Effector CD8-positive, alpha-beta T cell (primary cell): ENCODE data around the gene AGPAT3.

Experiments
- DNase-seq: peaks from one replicate; lab custom pipeline; 2025; lab: John Stamatoyannopoulos, UW

Gene AGPAT3

DNA sequence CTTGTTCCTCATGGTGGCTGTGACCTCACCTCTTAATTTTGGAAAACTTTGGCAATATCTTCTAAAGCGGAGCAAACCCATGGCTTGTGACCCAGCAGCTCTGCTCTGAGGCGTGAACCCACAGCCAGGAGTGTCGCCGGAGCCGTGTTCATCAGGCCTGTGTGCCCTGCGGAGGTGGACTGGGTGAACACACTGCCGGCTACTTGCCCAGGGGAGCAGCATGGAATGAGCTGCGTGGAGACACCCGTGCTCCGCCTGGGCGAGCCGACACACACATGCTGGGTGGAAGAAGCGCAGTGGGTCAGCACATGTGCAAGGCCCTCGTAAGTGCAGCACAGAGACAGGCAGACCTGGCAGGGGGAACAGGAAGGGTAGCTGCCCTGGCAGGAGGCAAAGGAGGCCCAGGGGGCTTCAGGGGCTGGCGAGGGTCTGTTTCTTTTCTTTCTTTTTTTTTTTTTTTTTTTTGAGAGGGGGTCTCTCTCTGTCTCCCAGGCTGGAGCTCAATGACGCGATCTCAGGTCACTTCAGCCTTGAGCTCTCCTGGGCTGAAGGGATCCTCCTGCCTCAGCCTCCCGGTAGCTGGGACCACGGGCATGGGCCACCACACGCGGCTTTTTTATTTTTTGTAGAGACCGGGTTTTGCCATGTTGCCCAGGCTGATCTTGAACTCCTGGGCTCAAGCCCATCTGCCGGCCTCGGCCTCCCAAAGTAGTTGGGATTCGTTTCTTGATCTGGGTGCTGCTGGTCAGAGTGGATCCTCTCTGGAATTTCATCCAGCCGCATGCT, 41.8 kb downstream of the AGPAT3 start:
- DNase-seq, result no peak

DNA sequence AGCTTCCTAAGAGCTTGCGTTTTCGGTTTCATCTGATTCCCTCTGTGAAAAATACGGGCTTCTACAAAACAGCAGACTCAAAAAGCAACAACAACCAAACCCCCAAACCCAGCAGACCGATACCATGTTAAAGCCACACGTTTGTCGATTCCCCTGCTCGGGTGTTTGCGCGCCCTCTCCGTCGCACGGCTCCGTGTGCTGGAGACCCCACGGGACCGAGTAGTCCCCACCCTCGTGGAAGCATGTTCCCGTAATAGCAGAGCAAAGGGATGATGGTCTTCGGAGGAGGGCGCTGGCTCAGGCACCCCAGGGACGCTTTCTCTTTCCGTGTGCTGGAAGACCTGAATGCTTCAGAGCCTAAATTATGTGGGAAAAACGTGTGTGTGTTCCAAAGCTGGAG, 42.7 kb downstream of the AGPAT3 start:
- no peak for DNase-seq

DNA sequence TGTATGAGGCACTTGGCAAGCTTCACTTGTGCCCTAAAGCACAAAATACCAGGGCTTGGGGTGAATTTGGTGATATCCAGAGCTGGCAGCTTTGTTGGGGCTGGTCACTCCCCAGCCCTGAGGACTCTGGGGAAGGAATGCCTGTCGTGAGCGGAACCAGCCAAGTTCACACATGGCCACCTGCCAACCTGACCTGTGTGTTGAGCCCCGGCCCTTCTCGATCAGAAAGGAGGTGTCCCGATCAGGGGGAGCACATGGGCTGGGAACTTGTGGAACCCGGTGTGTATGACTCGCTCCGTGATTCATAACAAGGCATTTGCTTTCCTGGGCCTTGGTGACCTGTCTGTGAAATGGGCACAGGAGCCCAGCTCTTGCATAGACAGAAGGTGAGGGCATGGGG, 43.1 kb downstream of the AGPAT3 start:
- DNase-seq, result no peak

DNA sequence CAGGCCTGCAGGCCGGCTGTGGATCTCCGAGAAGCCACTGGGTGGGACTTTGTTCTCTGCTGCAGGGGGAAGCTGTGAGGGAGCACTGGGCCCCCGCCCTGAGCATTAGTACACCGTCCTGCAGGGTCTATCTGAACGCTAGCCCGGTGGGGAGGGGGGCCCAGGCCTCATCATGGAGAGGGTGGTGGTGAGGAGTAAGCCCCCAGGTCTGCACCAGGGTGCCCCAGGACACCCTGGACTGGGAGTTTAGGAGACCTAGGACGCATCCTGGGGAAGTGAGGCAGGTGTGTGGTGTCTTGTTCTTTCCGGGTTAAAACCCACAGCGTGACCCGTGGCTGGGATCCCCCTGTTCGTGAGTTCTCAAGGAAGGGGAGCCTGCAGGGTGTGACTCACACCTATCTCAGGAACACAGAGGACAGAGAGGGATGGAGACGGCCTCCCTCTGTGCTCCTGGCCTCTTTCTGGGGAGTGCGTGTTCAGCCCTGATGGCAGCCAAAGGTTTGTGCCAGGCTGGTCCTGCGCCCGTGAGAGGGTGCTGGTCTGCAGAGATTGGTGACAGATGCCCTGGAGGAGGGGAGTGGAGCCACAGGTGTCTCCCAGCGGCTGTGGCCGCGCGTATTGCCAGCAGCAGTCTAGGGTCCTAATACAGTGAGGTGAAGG, 44.8 kb downstream of the AGPAT3 start:
- no peak for DNase-seq

DNA sequence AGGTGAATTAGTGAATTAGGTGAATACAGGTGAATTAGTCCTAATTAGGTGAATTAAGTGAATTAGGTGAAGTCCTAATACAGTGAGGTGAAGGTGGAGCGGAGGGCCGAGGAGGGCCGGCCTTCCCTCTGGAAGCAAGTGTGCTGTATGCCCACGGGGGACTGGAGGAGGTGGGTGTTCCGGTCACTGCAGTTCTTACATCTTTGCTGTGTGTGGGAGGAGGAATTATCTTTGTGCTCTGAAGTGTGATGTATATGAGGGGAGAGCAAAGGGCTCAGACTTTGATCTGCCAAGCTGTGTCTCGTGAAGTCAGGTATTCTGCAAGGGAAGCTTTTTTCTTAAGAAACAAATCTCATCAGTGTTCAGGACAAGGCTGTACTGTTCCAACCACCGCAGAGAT, 45.4 kb downstream of the AGPAT3 start:
- DNase-seq, result no peak

DNA sequence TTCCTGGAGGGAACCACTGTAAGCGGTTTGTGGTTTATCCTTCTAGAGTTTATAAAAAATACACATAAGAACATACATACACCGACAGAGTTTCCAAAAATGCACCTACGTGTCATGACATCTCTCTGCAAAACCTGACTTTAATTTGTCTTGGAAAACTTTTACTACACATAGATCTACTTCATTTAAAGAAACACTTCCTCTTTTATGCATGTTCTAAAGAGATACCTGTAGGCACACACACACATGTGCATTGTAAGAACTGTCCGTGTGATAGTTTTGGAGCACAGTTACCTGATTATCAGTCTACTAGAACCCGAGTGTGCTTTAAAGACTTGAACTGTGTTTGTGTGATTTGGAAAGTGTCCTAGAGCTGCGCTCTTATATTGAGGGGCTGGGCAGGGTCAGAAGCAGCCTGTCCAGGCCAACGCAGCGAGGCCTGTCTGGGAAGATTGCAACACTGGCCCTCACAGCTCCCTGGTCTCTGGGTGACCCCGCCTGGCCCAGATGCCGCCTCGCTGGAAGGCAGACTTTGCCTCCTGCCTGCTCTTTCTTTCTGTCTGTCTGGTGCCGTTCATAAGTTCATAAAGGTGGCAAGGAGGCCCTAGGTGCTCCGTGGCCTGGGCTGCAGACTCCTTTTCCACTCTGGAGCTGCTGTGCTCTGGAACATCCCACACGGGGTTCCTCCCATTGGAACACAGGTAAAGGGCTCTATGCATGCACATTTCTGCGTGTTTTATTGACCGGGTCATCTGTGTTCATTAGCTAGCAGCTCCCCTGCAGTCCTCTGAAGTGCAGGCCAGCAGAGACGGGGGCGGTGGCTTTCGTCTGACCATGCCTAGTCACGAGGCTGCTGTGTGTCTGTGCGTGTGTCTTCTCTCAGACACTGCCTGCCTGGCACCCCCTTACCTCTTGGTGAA, 46.3 kb downstream of the AGPAT3 start:
- DNase-seq, result no peak

DNA sequence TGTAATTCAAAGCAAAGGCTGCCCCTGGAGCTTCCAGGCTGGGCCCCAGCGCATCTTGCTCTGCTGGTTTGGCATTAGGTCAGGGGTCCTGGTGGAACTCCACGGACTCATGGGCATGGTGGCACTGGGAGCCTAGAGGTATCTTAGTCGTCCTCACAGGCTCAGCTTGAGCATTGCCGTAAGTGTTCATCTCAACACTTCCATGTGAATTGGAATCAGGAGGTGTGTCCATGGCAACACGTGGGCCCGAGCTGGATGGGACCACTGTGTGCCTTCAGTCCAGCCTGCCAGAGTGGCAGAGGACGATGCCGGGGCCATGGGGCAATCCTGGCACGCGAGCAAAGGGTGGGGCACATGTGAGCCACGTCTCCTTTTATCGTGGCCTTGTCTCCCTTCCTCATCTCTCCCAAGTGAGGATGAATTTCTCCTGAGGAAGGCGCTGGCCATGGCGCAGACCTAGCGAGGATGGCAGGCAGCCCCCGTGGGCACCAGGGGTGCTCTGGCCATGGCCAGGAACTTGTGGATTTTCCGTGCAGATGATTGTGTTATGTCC, 47.0 kb downstream of the AGPAT3 start:
- DNase-seq, result no peak

DNA sequence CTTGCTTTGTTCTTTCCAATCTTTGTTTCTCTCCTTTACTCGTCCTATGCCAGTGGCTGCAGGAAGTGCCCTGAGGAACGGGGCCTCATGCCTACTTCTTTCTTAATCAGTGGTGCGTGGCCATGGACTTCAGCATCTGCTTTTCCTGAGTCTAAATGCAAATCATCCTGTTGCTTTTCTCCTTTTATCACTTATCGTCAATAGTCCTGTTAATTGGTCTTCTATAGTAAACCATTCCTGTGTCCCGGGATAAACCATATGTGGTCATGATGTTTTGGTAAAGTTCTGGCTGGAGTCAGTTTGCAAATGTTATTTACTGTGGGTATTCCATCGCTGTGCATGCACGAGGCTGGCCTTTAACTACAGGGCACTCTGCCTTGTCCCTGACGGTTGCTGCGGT, 47.5 kb downstream of the AGPAT3 start:
- no peak for DNase-seq

DNA sequence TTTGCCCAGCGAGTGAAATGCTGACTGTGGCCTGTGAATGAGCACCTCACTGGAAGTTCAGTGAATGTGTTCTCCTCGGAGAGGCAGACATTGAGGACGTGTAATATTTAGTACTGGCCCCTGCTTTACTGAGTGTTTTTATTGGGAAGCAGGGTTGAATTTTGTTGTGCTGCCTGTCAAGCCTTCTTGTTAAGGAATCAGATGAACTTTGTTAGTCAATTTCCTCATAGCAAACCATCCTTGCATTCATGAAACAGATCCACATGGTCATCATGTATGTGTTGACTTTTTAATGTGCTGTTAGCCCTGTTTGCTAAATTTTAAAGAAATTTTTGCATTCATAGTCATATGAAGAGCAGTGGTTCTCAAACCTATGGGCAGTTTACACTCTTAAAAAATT, 47.9 kb downstream of the AGPAT3 start:
- DNase-seq, result no peak

DNA sequence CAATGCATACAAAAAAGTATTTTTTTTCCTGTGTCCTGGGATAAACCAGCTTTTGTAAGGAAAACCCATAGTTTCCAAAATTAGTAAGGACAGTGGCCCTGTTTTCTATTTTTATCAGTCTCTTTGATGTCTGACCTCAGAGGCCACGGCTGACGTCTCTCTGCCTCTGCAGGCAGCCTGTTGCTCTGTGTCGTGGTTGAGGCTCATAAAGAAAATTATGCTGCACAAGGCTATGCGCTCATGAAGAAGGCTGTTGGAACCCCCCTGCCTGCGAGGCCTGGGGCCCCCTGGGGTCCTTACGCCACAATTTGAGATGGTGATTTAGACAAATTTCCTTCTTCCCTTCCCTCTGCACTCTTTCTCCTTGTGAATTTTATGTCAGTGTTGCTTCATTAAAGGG, 48.9 kb downstream of the AGPAT3 start:
- DNase-seq, result no peak

DNA sequence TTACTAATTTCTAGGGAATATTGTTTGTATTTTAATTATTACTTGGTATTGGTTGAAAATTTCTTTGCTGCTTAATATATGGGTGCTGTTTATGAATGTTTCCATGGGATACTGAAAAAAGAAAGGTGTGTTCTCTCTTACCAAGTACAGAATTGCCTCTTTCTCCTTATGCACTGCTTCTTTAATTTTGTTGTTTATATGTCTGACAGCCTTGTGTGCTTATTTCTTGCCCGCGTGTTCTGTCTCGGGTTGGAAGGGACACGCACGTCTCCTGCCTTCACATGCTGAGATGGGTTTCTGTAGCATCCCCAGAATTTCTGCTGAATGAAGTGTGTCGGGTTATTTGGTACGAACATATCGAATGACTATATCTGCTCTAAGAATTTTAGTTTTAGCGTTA, 51.1 kb downstream of the AGPAT3 start:
- DNase-seq, result no peak

DNA sequence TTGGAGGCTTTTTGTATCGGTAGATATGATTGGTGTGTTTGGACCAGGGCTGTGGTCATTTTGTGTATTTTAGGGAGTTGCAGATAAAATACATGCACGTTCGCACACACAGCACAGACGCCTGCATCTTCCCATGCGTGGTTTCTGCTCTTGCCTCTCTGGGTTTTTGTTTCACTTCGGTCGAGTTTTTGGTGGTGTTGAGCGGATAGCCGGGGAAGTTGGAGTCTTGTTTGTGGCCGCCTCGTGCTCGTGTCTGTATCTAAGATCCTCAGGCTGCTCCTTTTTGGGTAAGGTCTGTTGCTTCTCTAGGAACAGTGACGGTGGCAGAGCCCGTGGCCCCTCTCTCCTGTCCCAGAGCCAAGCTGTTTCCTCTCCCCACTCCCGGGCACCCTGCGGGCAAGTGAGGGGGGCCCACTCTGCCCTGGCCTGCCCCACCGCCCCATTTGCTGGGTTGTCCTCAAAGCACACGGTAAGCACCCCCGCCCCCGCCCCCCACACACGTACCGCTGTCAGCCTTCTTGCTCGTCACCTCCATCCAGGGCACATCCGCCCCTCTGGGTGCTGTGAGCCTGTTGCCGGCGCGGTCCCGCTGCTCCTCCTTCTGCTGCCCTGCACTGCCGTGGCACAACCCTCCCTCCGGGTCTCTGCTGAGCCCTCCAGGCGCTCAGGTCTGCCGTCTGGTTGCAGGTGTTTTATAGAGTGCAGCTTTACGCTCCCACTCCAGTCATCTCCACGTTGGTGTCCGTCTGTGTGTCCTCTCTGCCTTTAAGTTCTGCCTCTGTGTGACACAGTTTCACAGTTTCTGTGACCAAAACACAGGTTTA, 51.9 kb downstream of the AGPAT3 start:
- peak; percentile 39 for DNase-seq

DNA sequence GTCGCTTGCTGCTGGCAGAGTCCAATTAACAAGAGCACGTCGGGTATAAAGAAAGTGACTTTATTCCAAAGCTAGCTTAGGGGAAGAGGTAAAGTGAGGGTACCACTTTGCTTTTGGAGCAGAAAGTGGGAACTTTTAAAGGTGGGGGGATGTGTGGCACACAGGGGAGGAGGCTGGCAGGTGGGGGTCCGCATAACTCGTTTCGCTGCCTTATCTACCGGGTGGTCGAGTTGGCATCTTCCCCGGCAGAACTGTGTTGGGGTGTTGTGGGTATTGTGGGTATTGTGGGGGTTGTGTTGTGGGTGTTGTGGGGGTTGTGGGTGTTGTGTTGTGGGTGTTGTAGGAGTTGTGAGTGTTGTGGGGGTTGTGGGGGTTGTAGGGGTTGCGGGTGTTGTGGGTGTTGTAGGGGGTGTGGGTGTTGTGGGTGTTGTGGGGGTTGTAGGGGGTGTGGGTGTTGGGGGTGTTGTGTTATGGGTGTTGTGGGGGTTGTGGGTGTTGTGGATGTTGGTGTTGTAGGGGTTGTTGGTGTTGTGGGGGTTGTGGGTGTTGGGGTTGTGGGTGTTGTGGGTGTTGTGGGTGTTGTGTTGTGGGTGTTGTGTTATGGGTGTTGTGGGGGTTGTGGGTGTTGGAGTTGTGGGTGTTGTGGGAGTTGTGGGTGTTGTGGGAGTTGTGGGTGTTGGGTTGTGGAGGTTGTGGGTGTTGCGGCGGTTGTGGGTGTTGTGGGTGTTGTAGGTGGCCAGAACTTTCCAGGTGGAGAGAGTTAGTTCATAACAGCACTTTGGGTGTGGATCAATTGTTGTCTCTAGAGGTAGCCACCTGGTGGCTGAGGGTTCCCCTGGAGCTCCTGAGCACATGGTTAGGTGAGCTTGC, 52.7 kb downstream of the AGPAT3 start:
- no peak for DNase-seq

DNA sequence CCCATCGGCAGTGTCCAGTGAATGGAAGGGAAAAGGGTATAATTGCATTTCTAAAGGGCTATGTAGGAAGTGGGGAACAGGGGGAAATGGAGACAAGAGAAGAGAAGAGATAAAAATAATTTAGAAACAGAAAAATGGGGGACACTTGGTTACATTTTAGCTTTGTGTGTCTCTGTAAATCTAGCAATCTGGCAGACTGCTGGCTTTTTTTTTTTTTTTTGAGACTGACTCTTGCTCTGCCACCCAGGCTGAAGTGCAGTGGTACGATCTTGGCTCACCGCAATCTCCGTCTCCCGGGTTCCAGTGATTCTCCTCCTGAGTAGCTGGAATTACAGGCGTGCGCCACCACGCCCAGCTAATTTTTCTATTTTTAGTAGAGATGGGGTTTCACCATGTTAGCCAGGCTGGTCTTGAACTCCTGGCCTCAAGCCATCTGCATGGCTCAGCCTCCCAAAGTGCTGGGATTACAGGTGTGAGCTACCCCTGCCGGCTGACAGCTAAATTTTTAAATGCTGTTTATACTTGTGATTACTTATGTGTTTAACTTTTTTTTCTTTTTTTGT, 53.4 kb downstream of the AGPAT3 start:
- DNase-seq, result no peak

DNA sequence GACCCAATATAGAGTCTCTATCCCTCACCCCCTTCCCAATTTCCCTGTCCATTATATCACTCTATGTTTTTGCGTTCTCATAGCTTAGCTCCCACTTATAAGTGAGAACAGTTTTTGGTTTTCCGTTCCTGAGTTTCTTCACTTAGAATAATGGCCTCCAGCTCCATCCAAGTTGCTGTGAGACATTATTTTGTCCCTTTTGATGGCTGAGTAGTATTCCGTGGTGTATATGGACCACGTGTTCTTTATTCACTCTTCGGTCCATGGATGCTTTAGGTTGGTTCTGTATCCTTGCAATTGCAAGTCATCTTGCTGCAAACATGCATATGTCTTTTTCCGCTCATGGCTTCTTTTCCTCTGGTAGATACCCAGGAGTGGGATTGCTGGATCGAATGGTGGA, 54.3 kb downstream of the AGPAT3 start:
- no peak for DNase-seq

DNA sequence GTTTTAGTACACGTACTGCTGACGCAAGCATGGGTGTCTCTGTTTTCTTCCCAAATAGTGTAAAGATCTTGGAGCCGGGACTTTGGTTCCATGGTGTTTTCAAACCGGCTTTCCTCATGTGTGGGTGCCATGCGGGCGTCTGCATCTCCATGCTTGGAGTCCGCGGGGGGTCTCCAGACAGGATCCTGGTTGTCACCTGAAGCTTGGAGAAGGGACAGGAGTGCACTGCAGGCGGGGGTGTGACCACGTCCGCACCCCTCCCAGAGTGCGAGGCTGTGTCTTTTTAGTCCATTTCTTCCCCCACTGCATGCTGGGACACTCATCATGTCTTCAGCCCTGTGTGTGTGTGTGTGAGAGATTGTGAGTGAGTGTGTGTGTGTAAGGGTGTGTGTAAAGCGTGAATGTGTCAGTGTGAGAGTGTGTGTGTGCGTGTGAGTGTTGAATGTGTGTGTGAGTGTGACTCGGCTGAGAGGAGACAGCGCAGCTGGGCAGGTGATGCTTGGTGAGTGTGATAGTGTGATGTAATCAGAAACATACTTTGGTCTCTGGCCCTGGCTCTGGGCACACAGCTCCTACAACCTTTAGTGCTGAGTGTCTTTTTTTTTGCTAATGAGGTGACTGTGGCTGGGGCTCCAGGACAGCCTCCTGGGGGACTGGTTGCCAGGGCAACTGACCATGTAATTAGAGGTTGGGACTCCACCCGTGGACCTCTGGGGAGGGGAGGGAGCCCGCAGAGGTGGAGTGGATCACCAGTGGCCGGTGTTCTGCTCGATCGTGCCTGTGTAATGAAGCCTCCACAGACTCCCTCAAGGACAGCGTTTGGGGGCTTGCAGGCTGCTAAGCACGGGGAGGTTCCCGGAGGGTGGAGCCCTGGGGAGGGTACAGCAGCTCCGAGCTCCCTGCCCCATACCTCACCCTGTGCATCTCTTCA, 55.1 kb downstream of the AGPAT3 start:
- DNase-seq, result no peak

DNA sequence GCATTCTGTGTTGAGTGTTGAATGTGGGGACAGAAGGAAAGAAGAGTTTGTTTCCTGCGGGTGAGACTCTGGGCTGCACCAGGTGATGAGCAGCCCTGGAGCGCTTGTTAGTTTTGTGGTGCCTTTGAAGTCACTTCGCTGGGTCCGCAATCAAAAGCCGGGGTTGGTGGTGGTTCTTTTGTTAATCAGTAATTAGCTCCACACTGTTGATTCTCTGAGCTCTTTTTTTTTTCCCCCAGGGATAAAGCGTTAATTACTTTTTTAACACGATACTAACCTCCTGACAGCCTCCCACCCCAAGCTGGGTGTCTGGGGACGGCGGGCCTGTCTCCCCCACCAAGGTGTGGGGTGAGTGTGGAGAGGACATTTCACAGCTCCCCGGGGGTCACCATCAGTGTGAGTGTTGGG, 56.6 kb downstream of the AGPAT3 start:
- DNase-seq, result peak; percentile 19

DNA sequence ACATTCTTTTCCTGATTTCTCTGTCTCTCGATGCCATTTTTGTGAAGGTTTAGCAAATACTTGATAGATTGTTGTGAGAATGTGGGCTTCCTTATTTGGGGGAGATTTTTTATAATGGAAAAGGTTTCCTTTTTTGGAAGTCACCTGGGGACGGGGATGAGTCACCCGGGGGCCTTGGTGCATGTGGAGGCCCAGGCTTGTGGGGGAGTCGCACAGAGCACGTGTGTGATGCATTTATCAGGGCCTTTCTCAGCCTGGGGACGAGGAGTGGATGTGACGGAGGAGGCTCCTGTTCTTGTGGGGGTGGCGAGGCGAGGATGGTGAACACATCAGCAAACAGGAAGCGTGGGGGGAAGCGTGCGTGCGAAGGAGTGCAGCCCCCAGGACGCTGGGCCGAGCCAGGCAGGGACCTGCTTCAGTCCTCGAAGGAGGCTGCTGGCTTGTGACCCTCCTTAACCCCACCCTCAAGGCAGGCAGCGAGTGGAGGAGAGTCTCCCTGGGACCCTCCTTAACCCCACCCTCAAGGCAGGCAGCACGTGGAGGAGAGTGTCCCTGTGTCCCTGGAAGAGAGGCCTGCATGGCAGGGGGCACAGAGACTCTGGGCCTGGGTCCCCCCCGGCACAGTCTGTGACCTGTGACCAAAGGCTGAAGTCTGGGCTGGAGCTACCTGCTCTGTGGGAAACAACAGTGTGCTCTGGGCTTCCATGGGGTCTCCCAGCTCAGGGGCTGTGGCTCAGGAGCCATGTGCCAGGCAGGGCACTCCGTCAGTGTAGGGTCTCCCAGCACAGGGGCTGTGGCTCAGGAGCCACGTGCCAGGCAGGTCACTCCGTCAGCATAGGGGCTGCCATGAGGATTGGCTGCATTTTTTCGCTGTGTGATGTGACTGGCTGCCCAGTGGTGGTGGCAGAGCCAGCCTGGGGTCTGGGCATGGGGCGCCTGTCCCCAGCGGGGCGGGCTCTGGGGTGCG, 57.2 kb downstream of the AGPAT3 start:
- peak; percentile 47 for DNase-seq
